A673 (cell line): ENCODE results near the gene KRT76.

Experiments
- CTCF ChIP-seq: fragments of 300-800, 200-600 bp; sonication (generic); conservative IDR thresholded peaks from 2 replicates; pipeline ENCODE4 v1.5.1; 2017; ENCODE audit warnings: low read depth, mild to moderate bottlenecking, antibody characterized with exemption, low read length, moderate library complexity, mixed read lengths
- EZH2 ChIP-seq: fragments of 200-600 bp; sonication (generic); IDR thresholded peaks from 2 replicates; pipeline ENCODE4 v1.6.1; 2017; ENCODE audit warnings: borderline replicate concordance, low read depth, mild to moderate bottlenecking, mixed read lengths, antibody characterized with exemption, low read length; ENCODE audit not compliant: poor library complexity, severe bottlenecking

GRCh38 chr12:52754135-52754534 is 23.0 kb downstream of the KRT76 start:
- no peak for TF ChIP-seq CTCF
- TF ChIP-seq EZH2, result no peak
